Stimulated activated CD4-positive, alpha-beta T cell treated with anti-CD3 and anti-CD28 coated beads, Interleukin-1b, Interleukin-23, amount 100 ng/mL, for 48 hours (primary cell): ENCODE measurements around the gene RAP1B.
A peak's percentile ranks its signal among the peaks of the same experiment; 100 is the strongest.
"Not testable (repeated sequence)": the region's sequence is repeated elsewhere in the genome, so short reads cannot be mapped to it uniquely, and the experiment has no call there.

Source experiments
- DNase-seq: peaks from one replicate; pipeline ENCODE4 v3.0.0-alpha.2; 2020

Gene RAP1B

GRCh38 chr12:68612697-68613096 is 2.0 kb downstream of the RAP1B start:
- no peak for DNase-seq

DNA sequence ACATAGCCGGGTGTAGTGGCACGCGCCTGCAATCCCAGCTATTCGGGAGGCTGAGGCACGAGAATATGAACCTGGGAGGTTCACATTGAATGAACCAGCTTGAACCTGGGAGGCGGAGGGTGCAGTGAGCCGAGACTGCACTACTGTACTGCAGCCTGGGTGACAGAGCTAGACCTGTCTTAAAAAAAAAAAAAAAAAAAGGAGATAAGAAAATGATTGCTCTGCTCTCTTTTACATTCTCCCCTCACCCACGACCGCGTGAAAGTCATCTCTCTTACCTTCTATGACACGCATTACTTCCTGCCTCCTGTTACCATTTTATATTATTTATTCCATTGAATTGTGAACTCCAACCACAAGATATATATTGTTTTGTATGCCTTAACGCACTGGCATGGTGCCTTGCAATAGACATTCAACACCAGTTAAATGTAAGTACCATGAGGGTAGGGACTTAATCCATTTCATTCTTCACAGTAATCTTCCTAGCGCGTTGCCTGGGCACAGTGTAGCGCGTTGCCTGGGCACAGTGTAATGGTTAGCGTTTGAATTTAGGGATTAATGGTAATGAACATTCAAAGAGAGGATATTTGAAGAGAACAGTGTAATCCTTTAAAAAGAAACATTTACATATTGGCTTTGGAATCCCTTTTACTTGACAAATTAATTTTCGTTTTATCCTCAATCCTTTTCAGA is 2.7 kb downstream of the RAP1B start:
- DNase-seq, result peak; percentile 50

DNA sequence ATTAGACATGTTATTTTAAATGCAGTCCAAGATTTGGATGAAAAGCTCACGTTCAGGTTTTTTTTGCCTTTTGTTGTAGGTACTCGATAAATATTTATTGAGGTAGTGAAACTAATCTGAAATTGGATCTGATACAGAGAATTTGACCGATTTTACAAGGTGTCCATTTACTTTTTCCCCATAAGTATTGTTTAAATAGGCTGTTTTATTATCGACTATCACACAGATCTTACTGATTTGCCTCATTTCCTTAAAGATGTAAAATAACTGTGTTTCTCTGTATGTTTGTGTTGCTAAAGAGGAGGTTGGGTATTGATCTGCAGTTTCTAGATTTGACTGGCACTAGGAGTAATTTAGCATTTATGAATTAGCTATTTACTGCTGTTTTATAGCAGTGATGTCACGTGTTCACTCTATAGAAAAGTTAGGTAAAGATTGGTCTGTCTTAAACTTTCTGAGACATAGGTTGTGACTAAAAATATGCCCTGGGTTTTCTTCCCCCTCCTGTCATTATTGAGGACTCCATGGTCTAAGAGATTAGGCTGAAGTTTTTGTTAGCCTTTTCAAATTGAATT is 3.5 kb downstream of the RAP1B start:
- no peak for DNase-seq

GRCh38 chr12:68614769-68615168 is 4.1 kb downstream of the RAP1B start:
- DNase-seq, result no peak

DNA sequence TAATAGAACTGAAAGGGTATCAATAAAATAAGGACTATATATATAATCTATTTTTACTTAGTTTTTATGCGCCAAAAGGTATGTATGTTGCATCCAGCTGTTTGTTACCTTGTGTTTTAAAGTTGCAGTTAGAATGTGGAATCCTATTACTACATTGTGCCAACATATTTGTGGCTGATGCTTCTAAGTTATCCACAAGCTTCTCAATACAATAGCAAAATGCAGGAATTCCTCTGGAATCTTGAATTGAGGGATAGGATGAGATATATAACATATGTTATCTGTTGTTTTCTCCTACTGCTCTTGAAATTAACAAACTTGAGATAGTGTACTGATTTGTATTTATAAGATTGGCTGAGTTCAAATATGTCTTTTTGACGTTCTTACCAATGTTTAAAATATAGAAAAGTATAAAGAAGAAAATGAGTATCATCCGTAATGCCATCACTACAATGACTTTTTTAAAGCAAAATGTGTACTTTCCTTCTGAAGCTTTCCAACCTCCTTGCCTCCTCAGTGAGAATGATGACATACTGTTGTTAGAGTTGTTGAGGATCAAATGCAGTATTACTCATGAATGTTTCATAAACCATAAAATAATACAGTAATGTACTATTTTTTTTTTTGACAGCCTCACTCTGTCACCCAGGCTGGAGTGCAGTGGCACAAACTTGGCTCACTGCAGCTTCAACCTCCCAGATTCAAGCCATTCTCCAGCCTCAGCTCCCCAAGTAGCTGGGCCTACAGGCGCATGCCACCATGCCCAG is 6.6 kb downstream of the RAP1B start:
- no peak for DNase-seq

- no peak for DNase-seq
These were observed 8.8 kb downstream of the RAP1B start for GRCh38 chr12:68619541-68619940.

DNA sequence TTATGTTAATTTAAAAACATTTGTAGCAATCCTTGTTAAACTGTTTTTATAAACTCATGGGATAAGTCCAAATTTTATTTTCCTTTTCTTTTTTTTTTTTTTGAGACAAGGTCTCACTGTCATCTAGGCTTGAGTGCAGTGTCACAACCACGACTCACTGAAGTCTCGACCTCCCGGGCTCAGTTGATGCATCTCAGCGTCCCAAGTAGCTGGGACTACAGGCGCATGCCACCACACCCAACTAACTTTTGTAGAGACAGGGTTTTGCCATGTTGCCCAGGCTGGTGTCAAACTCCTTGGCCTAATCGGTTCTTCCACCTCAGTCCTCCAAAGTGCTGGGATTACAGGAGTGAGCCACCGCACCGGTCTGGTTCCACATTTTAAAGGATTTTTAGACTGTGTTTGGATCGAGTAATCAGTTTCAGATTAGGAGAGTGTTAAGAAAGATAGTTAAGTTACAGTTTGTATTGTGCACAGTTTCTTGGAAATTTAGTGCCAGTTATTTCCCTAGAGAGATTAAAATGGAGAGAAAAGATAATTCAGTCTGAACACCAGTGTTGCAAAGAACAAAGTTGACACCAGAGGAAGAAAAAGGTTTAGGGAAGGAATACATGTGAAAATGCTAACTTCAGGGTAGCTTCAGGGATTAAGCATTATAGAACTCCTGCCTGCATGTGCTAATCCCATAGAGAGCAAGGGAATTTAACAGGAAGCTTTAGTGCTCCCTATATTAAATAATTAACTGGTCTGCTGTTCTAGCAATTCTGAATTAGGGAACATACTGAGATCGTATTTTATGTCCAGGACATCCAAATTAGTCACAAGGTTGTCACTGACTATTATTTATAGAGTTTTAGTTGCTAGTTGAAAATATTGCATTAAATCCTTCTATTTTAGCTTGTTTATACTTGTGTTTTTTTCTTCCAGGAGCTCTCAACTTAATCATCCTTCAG is 10.1 kb downstream of the RAP1B start:
- DNase-seq, result no peak

- no peak for DNase-seq
These were observed 10.9 kb downstream of the RAP1B start for GRCh38 chr12:68621472-68622081.

DNA sequence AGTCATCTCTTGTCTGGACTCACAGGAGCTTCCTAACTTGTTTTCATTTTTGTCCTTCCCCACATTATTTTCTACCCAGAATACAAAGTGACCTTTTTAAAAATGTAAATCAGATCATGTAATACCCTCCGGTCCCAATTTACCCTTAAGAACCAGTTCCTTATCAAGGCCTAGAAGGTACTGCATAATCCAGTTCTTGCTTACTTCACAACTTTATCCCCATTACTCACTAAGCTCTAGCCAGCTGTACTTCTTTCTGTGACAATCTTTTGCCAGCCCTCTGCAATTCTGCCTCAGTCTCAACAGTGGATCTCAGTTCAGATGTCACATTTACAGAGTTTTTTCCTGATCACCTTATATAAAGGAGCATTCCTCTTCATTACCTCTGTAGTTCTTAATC is 11.6 kb downstream of the RAP1B start:
- DNase-seq, result no peak

GRCh38 chr12:68623059-68623458 is 12.4 kb downstream of the RAP1B start:
- DNase-seq, result no peak

GRCh38 chr12:68623984-68624383 is 13.3 kb downstream of the RAP1B start:
- no peak for DNase-seq

- no peak for DNase-seq
These were observed 14.2 kb downstream of the RAP1B start for GRCh38 chr12:68624933-68625332.

DNA sequence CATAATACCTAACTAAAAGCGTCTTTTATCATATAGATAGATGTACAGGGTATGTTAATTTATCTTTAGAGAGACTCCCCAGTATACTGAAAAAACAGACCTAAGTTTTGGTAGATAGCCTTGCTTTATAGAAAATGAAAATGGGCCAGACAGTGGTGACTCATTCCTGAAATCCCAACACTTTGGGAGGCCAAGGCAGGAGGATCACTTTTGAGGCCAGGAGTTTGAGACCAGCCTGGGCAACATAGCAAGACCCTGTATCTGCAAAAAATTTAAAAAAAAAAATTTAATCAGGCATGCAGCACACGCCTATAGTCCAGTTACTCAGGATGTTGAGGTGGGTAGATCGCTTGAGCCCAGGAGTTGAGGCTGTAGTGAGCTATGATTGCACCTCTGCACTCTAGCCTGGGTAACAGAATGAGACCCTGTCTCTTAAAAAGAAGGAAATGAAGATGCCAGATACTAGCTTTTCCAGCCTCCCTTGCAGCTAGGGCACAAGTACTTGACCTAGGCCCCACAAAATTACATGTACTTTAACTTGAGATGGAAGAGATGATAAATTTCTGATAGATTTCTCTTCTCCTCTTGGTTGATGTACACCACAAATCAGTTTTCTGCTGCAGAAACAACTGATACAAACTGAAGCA is 17.1 kb downstream of the RAP1B start:
- DNase-seq, result no peak

DNA sequence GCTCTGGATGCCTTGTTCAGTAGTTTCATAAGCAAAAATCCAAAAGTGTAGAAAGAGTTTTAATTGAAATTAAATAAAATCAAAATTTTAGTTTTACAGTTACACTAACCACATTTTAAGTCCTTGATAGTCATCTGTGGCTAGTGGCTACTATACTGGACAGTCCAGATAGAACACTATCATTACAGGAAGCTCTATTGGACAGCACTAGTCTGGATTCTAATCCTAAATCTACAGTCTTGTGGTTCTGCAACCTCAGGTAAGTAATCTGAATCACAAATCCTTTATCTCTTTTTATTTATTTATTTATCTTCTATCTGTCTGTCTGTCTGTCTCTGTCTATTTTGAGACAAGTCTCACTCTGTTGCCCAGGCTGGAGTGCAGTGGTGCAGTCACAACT is 18.0 kb downstream of the RAP1B start:
- no peak for DNase-seq

DNA sequence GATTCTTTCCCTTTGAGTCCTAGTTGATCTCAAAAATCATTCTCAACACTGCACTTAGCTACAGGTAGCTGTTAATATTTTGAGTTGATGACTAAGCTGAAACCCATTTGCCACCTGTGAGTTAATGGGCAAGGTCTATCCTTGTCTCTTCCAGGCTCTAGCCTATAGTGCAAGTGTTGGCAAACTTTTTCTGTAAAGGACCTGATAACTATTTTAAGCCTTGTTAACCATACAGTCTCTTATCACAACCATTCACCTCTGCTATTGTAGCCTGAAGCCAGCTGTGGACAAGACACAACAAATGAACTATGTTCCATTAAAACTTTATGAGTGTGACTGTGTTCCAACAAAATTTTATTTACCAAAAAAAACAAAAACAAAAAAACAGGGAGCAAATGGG is 19.4 kb downstream of the RAP1B start:
- DNase-seq, result no peak

DNA sequence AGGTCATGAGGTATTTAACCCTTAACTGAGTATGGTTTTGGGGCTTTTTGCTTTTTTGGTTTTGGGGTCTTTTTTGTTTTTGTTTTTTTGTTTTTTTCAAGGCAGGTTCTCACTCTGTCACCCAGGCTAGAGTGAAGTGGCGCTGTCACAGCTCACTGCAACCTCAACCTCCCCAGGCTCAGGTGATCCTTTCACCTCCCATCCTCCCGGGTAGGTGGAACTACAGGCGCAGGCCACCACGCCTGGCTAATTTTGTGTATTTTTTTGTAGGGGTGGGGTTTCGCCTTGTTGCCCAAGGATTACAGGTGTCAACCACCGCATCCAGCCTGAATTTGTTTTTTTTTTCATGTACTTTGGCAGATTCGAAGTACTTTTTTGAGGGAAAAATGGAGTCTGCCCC is 19.9 kb downstream of the RAP1B start:
- no peak for DNase-seq

GRCh38 chr12:68631227-68631626 is 20.5 kb downstream of the RAP1B start:
- DNase-seq, result no peak

GRCh38 chr12:68632486-68632885 is 21.8 kb downstream of the RAP1B start:
- DNase-seq, result no peak

GRCh38 chr12:68633614-68634558 is 23.2 kb downstream of the RAP1B start:
- DNase-seq, result no peak

DNA sequence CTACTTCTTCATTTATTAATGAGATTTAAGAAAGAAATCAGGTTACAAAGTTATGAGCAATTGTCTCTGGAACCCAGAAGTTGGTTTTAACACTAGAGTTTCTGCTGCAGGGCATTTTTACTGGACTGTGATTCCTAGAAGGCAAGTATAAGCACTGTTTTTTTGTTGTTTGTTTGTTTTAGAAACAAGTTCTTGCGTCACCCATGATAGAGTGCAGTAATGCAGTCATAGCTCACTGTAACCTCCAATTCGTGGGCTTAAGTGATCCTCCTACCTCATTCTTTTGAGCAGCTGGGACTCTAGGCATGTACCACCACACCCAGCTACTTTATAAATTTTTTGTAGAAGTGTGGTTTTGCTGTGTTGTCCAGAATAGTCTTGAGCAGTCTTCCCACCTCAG is 25.6 kb downstream of the RAP1B start:
- no peak for DNase-seq

- not testable (repeated sequence) for DNase-seq
These were observed 26.7 kb downstream of the RAP1B start for GRCh38 chr12:68637439-68637838.
